IPS-20b (cell line): ENCODE measurements around the gene ARHGAP44.

Experiments
- H3K27ac ChIP-seq: one replicate; pipeline ENCODE4 v1.5.1; 2013; ENCODE audit warnings: low read length
- H3K27me3 ChIP-seq: 2 replicates; pipeline ENCODE4 v1.6.1; 2013; ENCODE audit warnings: mild to moderate bottlenecking, low read length, inconsistent platforms; ENCODE audit not compliant: insufficient read depth
- H3K36me3 ChIP-seq: 2 replicates; pipeline ENCODE4 v1.6.1; 2013; ENCODE audit warnings: low read depth, mild to moderate bottlenecking, inconsistent platforms, low read length, moderate library complexity; ENCODE audit not compliant: insufficient read depth
- H3K4me1 ChIP-seq: 2 replicates; pipeline ENCODE4 v1.6.1; 2013; ENCODE audit warnings: mild to moderate bottlenecking, control low read depth, inconsistent platforms, low read length, moderate library complexity; ENCODE audit not compliant: insufficient read depth
- H3K4me3 ChIP-seq: 2 replicates; pipeline ENCODE4 v1.5.1; 2013; ENCODE audit warnings: mild to moderate bottlenecking, low read length, inconsistent platforms
- H3K9ac ChIP-seq: 2 replicates; pipeline ENCODE4 v1.6.1; 2013; ENCODE audit warnings: low read depth, mild to moderate bottlenecking, inconsistent platforms, low read length, moderate library complexity
- H3K9me3 ChIP-seq: 2 replicates; pipeline ENCODE4 v1.6.1; 2013; ENCODE audit warnings: mild to moderate bottlenecking, low read depth, low read length, inconsistent platforms; ENCODE audit not compliant: insufficient read depth

ARHGAP44 gene, protein sequence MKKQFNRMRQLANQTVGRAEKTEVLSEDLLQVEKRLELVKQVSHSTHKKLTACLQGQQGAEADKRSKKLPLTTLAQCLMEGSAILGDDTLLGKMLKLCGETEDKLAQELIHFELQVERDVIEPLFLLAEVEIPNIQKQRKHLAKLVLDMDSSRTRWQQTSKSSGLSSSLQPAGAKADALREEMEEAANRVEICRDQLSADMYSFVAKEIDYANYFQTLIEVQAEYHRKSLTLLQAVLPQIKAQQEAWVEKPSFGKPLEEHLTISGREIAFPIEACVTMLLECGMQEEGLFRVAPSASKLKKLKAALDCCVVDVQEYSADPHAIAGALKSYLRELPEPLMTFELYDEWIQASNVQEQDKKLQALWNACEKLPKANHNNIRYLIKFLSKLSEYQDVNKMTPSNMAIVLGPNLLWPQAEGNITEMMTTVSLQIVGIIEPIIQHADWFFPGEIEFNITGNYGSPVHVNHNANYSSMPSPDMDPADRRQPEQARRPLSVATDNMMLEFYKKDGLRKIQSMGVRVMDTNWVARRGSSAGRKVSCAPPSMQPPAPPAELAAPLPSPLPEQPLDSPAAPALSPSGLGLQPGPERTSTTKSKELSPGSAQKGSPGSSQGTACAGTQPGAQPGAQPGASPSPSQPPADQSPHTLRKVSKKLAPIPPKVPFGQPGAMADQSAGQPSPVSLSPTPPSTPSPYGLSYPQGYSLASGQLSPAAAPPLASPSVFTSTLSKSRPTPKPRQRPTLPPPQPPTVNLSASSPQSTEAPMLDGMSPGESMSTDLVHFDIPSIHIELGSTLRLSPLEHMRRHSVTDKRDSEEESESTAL

DNA sequence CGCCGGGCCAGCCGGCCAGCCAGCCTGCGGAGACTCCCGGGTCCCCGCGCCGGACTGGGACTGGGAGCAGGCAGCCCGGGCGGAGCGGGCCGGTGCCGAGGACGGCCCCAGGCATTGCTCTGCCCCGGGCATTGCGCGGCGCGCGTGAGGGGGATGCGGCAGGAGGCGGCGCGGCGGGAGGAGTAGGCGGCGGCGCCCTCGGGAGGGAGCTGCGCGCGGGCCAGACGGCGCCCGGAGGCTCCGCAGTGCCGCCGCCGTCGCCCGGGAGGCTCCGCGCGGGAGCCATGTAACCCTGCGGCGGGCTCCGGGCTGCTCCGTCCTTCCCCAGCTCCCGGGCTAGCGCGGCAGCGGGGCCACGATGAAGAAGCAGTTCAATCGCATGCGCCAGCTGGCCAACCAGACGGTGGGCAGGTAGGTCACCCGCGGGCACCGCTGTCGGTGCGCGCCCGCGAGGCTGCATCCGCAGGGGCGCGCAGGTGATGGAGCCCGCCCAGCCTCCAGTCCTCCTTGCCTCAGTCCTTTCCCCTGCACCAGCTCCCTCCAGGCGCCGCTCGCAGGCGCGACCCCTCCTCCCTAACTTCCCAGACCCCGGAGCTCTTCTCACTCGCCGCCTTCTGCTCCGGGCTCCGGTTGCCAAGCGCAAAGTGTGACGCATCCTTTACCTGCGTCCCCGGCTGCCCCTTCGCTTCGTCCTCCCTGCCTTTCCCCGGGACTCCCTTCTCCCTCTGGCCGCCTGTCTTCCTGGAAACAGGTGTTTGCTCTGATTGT, at the start of gene ARHGAP44:
Gene ARHGAP44, plus strand, starts transcription at position 18 of the 768 bp plus-strand sequence. Its CDS starts 341 bp downstream, at position 359.
- peak within 1 kb of the TSS; percentile 74; the same call in 1 of the 2 replicates for H3K9ac ChIP-seq
- no peaks in the 10 kb centered on the region for H3K36me3 ChIP-seq
- H3K27me3 ChIP-seq = peaks cover 16% of the 10 kb centered on the region
- no peak within 1 kb of the TSS for H3K27ac ChIP-seq
- H3K4me3 ChIP-seq = peak within 1 kb of the TSS; percentile 94
- no peaks in the 10 kb centered on the region for H3K9me3 ChIP-seq
- H3K4me1 ChIP-seq = peaks cover 10% of the 10 kb centered on the region; the same call in 1 of the 2 replicates

DNA sequence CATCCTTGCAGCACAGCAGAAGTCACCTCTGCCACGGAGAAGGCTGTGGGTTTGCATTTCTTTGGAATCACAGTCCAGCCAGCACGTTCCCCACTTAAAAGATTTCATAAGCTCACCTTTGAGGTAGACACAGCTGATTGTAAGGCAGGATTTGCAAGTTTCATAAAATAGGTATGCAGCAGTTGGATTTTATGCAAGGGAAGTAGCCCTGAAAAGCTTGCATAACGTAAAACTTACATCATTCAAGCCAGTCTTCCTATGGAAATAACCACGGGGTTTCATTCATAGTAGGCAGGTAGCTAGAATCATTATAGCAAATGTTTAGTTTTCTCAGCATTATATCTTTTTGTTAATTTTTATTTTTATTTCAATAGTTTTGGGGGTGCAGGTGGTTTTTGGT, 49.8 kb upstream of the ARHGAP44 start:
- Histone ChIP-seq H3K27me3 (no peaks in the 10 kb centered on the region), H3K4me1 (peaks cover 2% of the 10 kb centered on the region; the same call in 1 of the 2 replicates), H3K36me3 (no peaks in the 10 kb centered on the region), H3K9me3 (no peaks in the 10 kb centered on the region), H3K9ac (no peak overlapping the region), H3K4me3 (no peak overlapping the region), H3K27ac (no peak overlapping the region)

DNA sequence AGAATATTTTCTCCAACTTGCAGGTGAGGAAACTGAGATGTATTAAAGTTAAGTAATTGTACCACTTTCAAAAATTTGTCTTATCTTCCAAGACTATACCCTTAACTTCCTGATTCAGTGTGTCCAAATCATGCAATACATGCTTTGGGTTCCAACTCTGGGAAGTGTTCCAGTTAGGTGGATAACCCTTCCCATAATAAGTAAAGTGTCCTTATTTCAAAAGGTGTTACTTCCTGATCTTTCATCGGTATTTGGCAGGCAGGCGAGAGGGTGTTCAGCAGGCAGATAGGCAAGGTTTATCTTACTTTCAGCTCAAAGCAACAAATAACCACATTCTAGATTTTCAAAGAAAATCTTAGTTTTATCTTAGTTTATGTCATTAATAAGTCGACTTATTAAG, 46.3 kb upstream of the ARHGAP44 start:
- Histone ChIP-seq H3K4me3 (no peak overlapping the region), H3K9ac (no peak overlapping the region), H3K9me3 (no peaks in the 10 kb centered on the region), H3K27me3 (no peaks in the 10 kb centered on the region), H3K27ac (no peak overlapping the region), H3K36me3 (no peaks in the 10 kb centered on the region), H3K4me1 (peaks cover 2% of the 10 kb centered on the region; the same call in 1 of the 2 replicates)

DNA sequence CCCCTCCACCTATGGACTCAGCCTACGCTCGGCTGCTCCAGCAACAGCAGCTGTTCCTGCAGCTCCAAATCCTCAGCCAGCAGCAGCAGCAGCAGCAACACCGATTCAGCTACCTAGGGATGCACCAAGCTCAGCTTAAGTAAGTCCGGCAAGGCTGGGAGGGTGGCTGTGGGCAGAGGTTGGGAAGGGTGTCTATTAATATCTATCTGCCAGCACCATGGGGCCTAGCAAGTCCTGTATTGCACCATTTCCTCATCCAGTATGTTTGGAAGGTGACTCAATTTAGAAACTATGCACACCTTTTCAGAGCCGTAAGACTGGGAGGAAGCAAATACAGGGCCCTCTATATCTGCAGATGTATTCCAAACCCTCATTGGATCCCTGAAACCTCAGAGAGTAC, 45.0 kb upstream of the ARHGAP44 start:
- no peaks in the 10 kb centered on the region for H3K27me3 ChIP-seq
- H3K36me3 ChIP-seq = no peaks in the 10 kb centered on the region
- no peaks in the 10 kb centered on the region for H3K4me1 ChIP-seq
- no peaks in the 10 kb centered on the region for H3K9me3 ChIP-seq
- no peak overlapping the region for H3K27ac ChIP-seq
- H3K9ac ChIP-seq = no peak overlapping the region
- H3K4me3 ChIP-seq = no peak overlapping the region

DNA sequence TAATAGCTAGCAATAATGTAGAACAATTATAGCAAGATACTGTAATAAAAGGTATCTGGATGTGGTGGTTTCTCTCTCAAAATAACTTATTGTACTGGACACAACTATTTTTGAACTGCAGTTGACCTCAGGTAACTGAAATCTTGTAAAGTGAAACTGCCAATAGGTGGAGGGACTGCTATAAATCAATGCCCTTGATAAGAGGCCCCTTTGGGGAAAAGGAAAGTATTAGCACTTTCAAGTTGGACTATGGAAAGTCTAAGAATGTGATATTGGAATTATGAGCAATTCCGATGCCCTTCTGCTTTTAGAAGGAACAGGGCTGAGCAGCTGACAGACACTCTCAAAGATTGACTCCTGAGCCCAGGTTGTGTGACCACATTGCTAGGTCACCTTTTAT, 44.5 kb upstream of the ARHGAP44 start:
- H3K9ac ChIP-seq = no peak overlapping the region
- H3K9me3 ChIP-seq = no peaks in the 10 kb centered on the region
- no peak overlapping the region for H3K4me3 ChIP-seq
- H3K4me1 ChIP-seq = no peaks in the 10 kb centered on the region
- no peaks in the 10 kb centered on the region for H3K27me3 ChIP-seq
- no peaks in the 10 kb centered on the region for H3K36me3 ChIP-seq
- H3K27ac ChIP-seq = no peak overlapping the region

DNA sequence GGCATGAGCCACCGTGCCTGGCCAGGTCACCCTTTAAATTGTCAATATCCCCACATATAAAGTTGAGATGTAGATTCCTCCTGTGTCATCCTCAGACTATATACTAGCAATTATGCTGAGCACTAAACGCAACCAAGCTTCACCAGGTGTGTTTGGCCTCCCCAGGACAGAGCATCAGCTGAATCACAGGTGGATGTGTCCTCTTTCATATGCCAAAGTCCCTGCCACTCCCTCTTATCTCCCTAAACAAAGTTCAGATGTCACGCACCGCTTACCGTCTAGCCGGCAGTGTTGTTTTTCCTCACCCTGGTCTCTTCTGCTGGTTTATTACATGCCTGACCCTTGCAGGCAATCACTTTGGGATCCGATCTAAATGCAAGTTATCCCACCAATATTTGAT, 43.8 kb upstream of the ARHGAP44 start:
- Histone ChIP-seq H3K36me3 (no peaks in the 10 kb centered on the region), H3K27ac (no peak overlapping the region), H3K4me1 (no peaks in the 10 kb centered on the region), H3K9me3 (no peaks in the 10 kb centered on the region), H3K27me3 (no peaks in the 10 kb centered on the region), H3K4me3 (no peak overlapping the region), H3K9ac (no peak overlapping the region)

DNA sequence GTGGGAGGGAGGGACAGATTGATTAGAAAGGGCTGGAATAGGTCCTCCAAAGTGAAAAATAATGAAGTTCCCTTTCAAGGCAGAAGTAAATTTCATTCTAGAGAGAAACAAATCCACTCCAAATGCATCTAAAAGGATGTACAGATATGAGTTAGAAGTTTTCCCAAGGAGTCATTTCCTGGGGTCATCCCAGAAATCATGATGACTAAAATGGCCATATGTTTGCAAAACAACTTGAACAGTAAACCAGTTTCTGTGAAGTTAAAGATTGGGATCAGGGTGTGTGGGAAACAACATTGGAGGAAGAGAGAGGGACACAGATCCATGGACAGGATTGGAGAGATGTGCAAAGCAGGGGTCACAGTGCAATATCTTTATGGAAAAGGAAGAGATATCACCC, 32.5 kb upstream of the ARHGAP44 start:
- Histone ChIP-seq H3K4me3 (no peak overlapping the region), H3K36me3 (no peaks in the 10 kb centered on the region), H3K4me1 (no peaks in the 10 kb centered on the region), H3K9me3 (no peaks in the 10 kb centered on the region), H3K27me3 (no peaks in the 10 kb centered on the region), H3K9ac (no peak overlapping the region), H3K27ac (no peak overlapping the region)

DNA sequence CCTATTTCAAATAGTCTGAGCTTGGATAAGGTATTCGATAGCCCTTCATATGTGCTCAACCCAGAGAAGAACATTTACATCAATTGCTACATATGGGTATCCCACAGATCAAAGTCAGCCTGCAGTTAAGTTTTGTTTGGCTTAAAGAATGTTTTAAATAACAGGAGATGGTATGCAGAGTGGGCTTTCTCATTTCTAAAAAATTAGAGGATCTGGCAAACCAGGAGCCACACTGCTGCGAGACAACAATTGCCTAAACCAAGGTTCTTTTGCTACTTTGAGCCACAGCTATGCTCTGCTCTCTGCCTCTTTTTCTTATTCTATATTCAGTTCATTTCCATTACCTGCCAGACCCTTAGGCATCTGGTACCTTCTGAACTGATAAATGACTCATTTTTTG, 30.2 kb upstream of the ARHGAP44 start:
- Histone ChIP-seq H3K4me3 (no peak overlapping the region), H3K36me3 (no peaks in the 10 kb centered on the region), H3K9me3 (no peaks in the 10 kb centered on the region), H3K4me1 (no peaks in the 10 kb centered on the region), H3K27me3 (no peaks in the 10 kb centered on the region), H3K27ac (no peak overlapping the region), H3K9ac (no peak overlapping the region)

DNA sequence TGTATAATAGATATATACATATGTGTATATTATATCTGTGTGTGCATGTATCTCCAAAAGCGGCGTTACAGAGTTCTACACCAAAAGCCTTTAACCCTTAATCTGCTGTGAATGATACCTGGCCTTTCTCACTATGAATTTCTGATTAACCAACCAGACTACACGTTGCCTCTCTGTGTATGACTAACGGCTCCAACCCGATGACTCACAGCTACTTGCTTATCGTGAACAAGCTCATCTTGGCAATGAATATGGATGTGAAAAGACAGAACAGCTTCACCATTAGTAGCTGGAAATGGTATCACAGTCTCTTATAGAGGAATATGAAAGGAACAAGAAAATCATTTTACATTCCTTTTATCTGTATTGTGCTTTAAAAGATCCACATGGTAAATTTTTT, 23.8 kb upstream of the ARHGAP44 start:
- no peaks in the 10 kb centered on the region for H3K36me3 ChIP-seq
- H3K9ac ChIP-seq = no peak overlapping the region
- no peak overlapping the region for H3K27ac ChIP-seq
- no peaks in the 10 kb centered on the region for H3K9me3 ChIP-seq
- H3K27me3 ChIP-seq = no peaks in the 10 kb centered on the region
- H3K4me1 ChIP-seq = no peaks in the 10 kb centered on the region
- H3K4me3 ChIP-seq = no peak overlapping the region

DNA sequence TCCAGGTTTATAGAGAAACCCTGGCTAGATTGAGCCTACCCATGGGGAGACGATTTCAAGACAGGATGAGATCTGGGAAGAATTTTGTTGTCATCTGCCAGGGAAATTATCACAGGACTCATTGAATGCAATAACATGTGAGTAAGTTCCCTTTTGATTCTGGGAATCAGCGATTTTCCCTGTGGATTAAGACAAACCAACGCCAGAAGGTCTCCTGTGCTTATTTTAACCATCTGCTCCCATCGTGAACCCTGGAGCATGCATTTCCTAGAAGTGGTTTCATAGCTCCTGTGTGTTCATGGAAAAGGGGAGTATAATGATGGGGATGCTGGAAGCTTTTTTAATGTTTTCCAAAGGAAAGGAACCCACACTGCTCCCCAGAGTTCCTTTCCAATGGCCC, 21.0 kb upstream of the ARHGAP44 start:
- Histone ChIP-seq H3K36me3 (no peaks in the 10 kb centered on the region), H3K9ac (no peak overlapping the region), H3K4me3 (no peak overlapping the region), H3K9me3 (no peaks in the 10 kb centered on the region), H3K27me3 (no peaks in the 10 kb centered on the region), H3K4me1 (no peaks in the 10 kb centered on the region), H3K27ac (no peak overlapping the region)

DNA sequence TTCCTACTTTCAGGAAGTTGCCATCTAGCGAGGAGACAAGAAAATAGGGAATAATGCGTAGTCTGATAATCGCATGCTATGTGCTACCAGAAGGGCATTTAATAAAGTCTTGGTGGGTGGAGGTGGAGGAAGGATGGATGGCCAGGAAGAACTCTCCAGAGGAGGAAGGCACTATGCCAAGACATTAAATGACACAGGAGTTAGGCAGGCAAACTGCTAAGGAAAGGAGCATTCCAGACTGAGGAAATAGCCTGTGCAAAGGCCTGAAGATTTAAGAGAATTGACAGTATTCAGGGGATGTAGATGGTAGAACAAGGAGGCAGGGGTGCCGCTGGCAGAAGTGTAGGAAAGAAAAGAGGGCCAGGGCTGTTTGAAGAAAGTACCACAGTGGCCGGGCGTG, 19.3 kb upstream of the ARHGAP44 start:
- Histone ChIP-seq H3K27me3 (no peaks in the 10 kb centered on the region), H3K27ac (no peak overlapping the region), H3K9me3 (no peaks in the 10 kb centered on the region), H3K4me1 (no peaks in the 10 kb centered on the region), H3K36me3 (no peaks in the 10 kb centered on the region), H3K9ac (no peak overlapping the region), H3K4me3 (no peak overlapping the region)
